ENCODE measurements around the gene DHODH. TPM values are rescaled to one million over a fixed set of nuclear protein-coding genes. Genes with fewer than 3 reads are reported as not detected.

DHODH gene
- total and polyA plus RNA-seq, 2 of the 13 experiments (the other 11 are each of a cell fraction or from before 2014, with no cell fraction given): 10.7 to 16.4 TPM

DNA sequence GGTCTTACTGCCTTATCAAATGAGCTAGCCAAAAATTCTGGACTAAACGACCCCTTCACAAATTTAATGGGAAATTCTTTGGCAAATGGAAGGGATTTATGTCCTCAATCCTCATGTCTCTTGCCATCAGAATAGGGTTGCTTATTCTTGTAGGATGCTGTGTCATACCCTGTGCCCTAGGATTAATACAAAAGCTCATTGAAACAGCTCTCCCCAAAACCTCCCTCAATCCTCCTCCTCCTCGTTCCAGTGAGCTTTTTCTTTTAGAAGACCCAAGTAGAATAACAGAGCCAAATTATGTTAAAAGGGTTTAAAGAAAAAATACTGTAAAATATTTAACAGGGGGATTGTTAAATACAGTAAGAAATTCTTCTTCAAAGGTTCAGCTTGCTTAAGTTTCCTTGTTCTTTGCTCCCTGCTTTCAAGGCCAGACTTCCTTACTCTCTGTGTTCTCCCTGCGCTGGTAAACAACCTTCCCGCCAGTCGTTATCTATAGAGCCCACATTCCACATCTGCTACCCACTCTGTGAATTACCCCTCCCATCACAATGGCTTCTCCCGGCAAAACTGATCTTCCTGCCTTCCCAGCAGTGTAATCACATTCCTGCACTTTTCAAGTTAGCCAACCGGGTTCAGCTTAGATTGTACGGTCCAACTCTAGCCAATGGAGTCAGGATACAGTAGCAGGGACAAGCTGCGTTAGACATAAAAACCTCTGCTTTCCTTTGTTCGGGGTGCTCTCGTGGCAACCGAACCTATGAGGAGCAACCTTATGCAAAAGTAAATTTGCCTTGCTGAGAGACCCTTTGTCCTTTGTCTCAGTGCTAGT lies 64.2 kb downstream of the DHODH start (continued):
- TF ChIP-seq ZNF24 (IDR thresholded peaks at IDR 0.05) (0 out of 2 replicates have a peak, but pooled peaks have one; percentile 21), ARNT2 (CRISPR knock-in tag; IDR thresholded peaks at IDR 0.05; ENCODE audit: low read depth) (0 out of 2 replicates have a peak, but pooled peaks have one; percentile 45), RFX3 (CRISPR knock-in tag; IDR thresholded peaks at IDR 0.05) (no peak), ZFP62 (CRISPR knock-in tag; IDR thresholded peaks at IDR 0.05) (no peak), KLF11 (CRISPR knock-in tag; IDR thresholded peaks at IDR 0.05) (0 out of 2 replicates have a peak, but pooled peaks have one; percentile 39), SP2 (CRISPR knock-in tag; IDR thresholded peaks at IDR 0.05) (no peak), HNF4G (IDR thresholded peaks at IDR 0.05; ENCODE audit: borderline replicate concordance, low read depth, low read length) (peak; percentile 53; the same call in 1 of the 2 replicates), HNF4G (CRISPR knock-in tag; IDR thresholded peaks at IDR 0.05; ENCODE audit: borderline replicate concordance, low read depth) (no peak), LCORL (IDR thresholded peaks at IDR 0.05) (no peak), LCORL (CRISPR knock-in tag; IDR thresholded peaks at IDR 0.05) (peak; percentile 49; the same call in 1 of the 2 replicates), ARNT (IDR thresholded peaks at IDR 0.05) (no peak), RARG (CRISPR knock-in tag; IDR thresholded peaks at IDR 0.05; ENCODE audit: low read depth) (no peak), ZUFSP (CRISPR knock-in tag; IDR thresholded peaks at IDR 0.05; ENCODE audit: borderline replicate concordance) (no peak), CHD4 (IDR thresholded peaks at IDR 0.05; ENCODE audit: borderline replicate concordance, low read length) (peak; percentile 45; the same call in 1 of the 2 replicates), ZNF547 (CRISPR knock-in tag; IDR thresholded peaks at IDR 0.05) (peak; percentile 24; the same call in 1 of the 2 replicates), ELK4 (CRISPR knock-in tag; IDR thresholded peaks at IDR 0.05; ENCODE audit: borderline replicate concordance) (no peak), TARDBP (CRISPR knock-in tag; IDR thresholded peaks at IDR 0.05) (peak; percentile 85; the same call in 1 of the 2 replicates), ZNF7 (CRISPR knock-in tag; IDR thresholded peaks at IDR 0.05) (no peak), GATAD1 (CRISPR knock-in tag; IDR thresholded peaks at IDR 0.05) (peak; percentile 76), JUN (CRISPR knock-in tag; IDR thresholded peaks at IDR 0.05) (no peak), ZNF430 (CRISPR knock-in tag; IDR thresholded peaks at IDR 0.05) (0 out of 2 replicates have a peak, but pooled peaks have one; percentile 14), ZFAT (CRISPR knock-in tag; conservative IDR thresholded peaks at IDR 0.05) (no peak), KDM5B (CRISPR knock-in tag; IDR thresholded peaks at IDR 0.05; ENCODE audit: borderline replicate concordance) (no peak)
